Measurements from ENCODE around the gene PDE6B. TPM values are rescaled to one million over a fixed set of nuclear protein-coding genes. Genes with fewer than 3 reads are reported as not detected.

PDE6B gene
- polyA plus RNA-seq, 1 donor (not counting 4 experiments of a cell fraction or from before 2014, with no cell fraction given) = not detected

DNA sequence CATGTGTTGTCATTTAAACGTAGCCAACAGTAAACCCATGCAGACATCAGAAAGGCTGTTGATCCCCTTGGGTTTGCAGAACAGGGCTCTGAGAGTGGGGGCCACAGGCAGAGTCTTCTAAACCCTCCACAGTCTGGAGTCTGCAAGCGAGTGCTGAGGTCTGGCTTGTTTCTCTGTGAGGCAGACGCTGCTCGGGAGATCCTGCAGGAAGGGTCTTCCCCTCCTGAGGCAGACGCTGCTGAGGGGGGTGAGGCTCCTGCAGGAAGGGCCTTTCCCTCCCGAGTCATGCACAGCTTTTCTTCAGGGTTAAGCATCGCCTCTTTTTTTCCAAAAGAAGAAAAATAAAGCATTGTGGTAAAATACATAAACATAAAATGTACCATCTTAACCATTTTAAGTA is 17.1 kb upstream of the PDE6B start:
- H3K4me1 ChIP-seq (ENCODE audit: control insufficient read depth, extremely low read depth, insufficient read depth, low read length) = peaks cover 5% of the 10 kb centered on the region
- H3K9me3 ChIP-seq (ENCODE audit: control insufficient read depth, low read depth, low read length) = no peaks in the 10 kb centered on the region
- no peak overlapping the region for H2AFZ ChIP-seq (ENCODE audit: control insufficient read depth, low read length)
- dilution Hi-C loops (cut with MboI; ENCODE audit: extremely low pct_ligation_motif_present, low sequenced_read_pairs) = no loop called here
- DNase-seq (ENCODE audit: low read depth, low spot score) (no peak), FAIRE-seq (no peak)
- H3K27ac ChIP-seq (ENCODE audit: control insufficient read depth, insufficient read depth, low read length) = no peak overlapping the region
- H3K79me2 ChIP-seq (ENCODE audit: control insufficient read depth, insufficient read depth, low read length) = no peaks in the 10 kb centered on the region
- no peak for TF ChIP-seq EZH2 (IDR thresholded peaks at IDR 0.05; ENCODE audit: low read length)
- TF ChIP-seq, protein P1, sequence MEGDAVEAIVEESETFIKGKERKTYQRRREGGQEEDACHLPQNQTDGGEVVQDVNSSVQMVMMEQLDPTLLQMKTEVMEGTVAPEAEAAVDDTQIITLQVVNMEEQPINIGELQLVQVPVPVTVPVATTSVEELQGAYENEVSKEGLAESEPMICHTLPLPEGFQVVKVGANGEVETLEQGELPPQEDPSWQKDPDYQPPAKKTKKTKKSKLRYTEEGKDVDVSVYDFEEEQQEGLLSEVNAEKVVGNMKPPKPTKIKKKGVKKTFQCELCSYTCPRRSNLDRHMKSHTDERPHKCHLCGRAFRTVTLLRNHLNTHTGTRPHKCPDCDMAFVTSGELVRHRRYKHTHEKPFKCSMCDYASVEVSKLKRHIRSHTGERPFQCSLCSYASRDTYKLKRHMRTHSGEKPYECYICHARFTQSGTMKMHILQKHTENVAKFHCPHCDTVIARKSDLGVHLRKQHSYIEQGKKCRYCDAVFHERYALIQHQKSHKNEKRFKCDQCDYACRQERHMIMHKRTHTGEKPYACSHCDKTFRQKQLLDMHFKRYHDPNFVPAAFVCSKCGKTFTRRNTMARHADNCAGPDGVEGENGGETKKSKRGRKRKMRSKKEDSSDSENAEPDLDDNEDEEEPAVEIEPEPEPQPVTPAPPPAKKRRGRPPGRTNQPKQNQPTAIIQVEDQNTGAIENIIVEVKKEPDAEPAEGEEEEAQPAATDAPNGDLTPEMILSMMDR (optimal IDR thresholded peaks at IDR 0.05 in 1 of 3, IDR thresholded peaks at IDR 0.05 in 1 of 3, conservative IDR thresholded peaks at IDR 0.05 in 1 of 3; ENCODE audit: extremely low read depth in 1 of 3, insufficient read depth in 2 of 3, low read length in 3 of 3) = no peak
- H3K9me1 ChIP-seq (ENCODE audit: control insufficient read depth, extremely low read depth, insufficient read depth, low read length) = no peaks in the 10 kb centered on the region
- no peak overlapping the region for H3K4me3 ChIP-seq (ENCODE audit: control insufficient read depth in 2 of 3, extremely low read depth in 1 of 3, insufficient read depth in 2 of 3, low read depth in 1 of 3, low read length in 3 of 3)
- peaks cover 21% of the 10 kb centered on the region for H3K27me3 ChIP-seq (ENCODE audit: control insufficient read depth, extremely low read depth, insufficient read depth, low read length)
- no peak overlapping the region for H3K9ac ChIP-seq (ENCODE audit: control insufficient read depth, extremely low read depth, insufficient read depth, low read length)
- no peaks in the 10 kb centered on the region for H4K20me1 ChIP-seq (ENCODE audit: control insufficient read depth, extremely low read depth, insufficient read depth, low read length)
- H3K36me3 ChIP-seq (ENCODE audit: control insufficient read depth in 2 of 2, extremely low read depth in 1 of 2, insufficient read depth in 2 of 2, low read length in 2 of 2) = no peaks in the 10 kb centered on the region
- H3K4me2 ChIP-seq (ENCODE audit: control insufficient read depth, extremely low read depth, insufficient read depth, low read depth, low read length) = no peak overlapping the region

GRCh38 chr4:609400-610050 is 15.8 kb upstream of the PDE6B start:
- TF ChIP-seq EZH2 (IDR thresholded peaks at IDR 0.05; ENCODE audit: low read length) = no peak
- TF ChIP-seq, protein P1 (optimal IDR thresholded peaks at IDR 0.05 in 1 of 3, IDR thresholded peaks at IDR 0.05 in 1 of 3, conservative IDR thresholded peaks at IDR 0.05 in 1 of 3; ENCODE audit: extremely low read depth in 1 of 3, insufficient read depth in 2 of 3, low read length in 3 of 3) = no peak
- FAIRE-seq = no peak
- H3K9me3 ChIP-seq (ENCODE audit: control insufficient read depth, low read depth, low read length) = no peaks in the 10 kb centered on the region
- H3K27me3 ChIP-seq (ENCODE audit: control insufficient read depth, extremely low read depth, insufficient read depth, low read length) = peaks cover 21% of the 10 kb centered on the region
- peaks cover 5% of the 10 kb centered on the region for H3K4me1 ChIP-seq (ENCODE audit: control insufficient read depth, extremely low read depth, insufficient read depth, low read length)
- H3K9ac ChIP-seq (ENCODE audit: control insufficient read depth, extremely low read depth, insufficient read depth, low read length) = no peak overlapping the region
- H2AFZ ChIP-seq (ENCODE audit: control insufficient read depth, low read length) = no peak overlapping the region
- no peak overlapping the region for H3K27ac ChIP-seq (ENCODE audit: control insufficient read depth, insufficient read depth, low read length)
- H3K4me2 ChIP-seq (ENCODE audit: control insufficient read depth, extremely low read depth, insufficient read depth, low read depth, low read length) = no peak overlapping the region
- no peak overlapping the region for H3K4me3 ChIP-seq (ENCODE audit: control insufficient read depth in 2 of 3, extremely low read depth in 1 of 3, insufficient read depth in 2 of 3, low read depth in 1 of 3, low read length in 3 of 3)
- dilution Hi-C loops (cut with MboI; ENCODE audit: extremely low pct_ligation_motif_present, low sequenced_read_pairs) = no loop called here
- H3K36me3 ChIP-seq (ENCODE audit: control insufficient read depth in 2 of 2, extremely low read depth in 1 of 2, insufficient read depth in 2 of 2, low read length in 2 of 2) = no peaks in the 10 kb centered on the region
- H3K79me2 ChIP-seq (ENCODE audit: control insufficient read depth, insufficient read depth, low read length) = no peaks in the 10 kb centered on the region
- no peaks in the 10 kb centered on the region for H4K20me1 ChIP-seq (ENCODE audit: control insufficient read depth, extremely low read depth, insufficient read depth, low read length)
- no peak for DNase-seq (ENCODE audit: low read depth, low spot score)
- H3K9me1 ChIP-seq (ENCODE audit: control insufficient read depth, extremely low read depth, insufficient read depth, low read length) = no peaks in the 10 kb centered on the region

Data from keratinocyte (primary cell).